Glutamatergic neuron (in vitro differentiated cells): ENCODE data around the gene DNAJA1. TPM values are rescaled to one million over a fixed set of nuclear protein-coding genes. Genes with fewer than 3 reads are reported as not detected.
"Not testable (repeated sequence)": the region's sequence is repeated elsewhere in the genome, so short reads cannot be mapped to it uniquely, and the experiment has no call there.

Experiments
- DNase-seq: peaks from one replicate; pipeline ENCODE4 v3.0.0; 2022
- H3K27ac Mint-ChIP-seq: one replicate; pipeline ENCODE4 v1.8.0; 2020; ENCODE audit warnings: mild to moderate bottlenecking, mixed read lengths, inconsistent platforms; ENCODE audit not compliant: unreplicated experiment
- H3K27me3 Mint-ChIP-seq: one replicate; pipeline ENCODE4 v1.8.0; 2020; ENCODE audit warnings: mild to moderate bottlenecking, moderate library complexity, mixed read lengths, inconsistent platforms; ENCODE audit not compliant: unreplicated experiment
- H3K36me3 Mint-ChIP-seq: one replicate; pipeline ENCODE4 v1.8.0; 2020; ENCODE audit warnings: mild to moderate bottlenecking, mixed read lengths, inconsistent platforms; ENCODE audit not compliant: unreplicated experiment
- H3K4me1 Mint-ChIP-seq: one replicate; pipeline ENCODE4 v1.8.0; 2020; ENCODE audit warnings: mild to moderate bottlenecking, low read depth, mixed read lengths, inconsistent platforms; ENCODE audit not compliant: unreplicated experiment
- H3K4me3 Mint-ChIP-seq: one replicate; pipeline ENCODE4 v1.8.0; 2020; ENCODE audit warnings: mild to moderate bottlenecking, mixed read lengths, inconsistent platforms; ENCODE audit not compliant: unreplicated experiment
- H3K9me3 Mint-ChIP-seq: one replicate; pipeline ENCODE4 v1.8.0; 2020; ENCODE audit warnings: mild to moderate bottlenecking, moderate library complexity, mixed read lengths, inconsistent platforms; ENCODE audit not compliant: unreplicated experiment
- CTCF ChIP-seq: fragments of 200-600 bp; sonication (generic); IDR thresholded peaks from one replicate; pipeline ENCODE4 v1.5.0; 2021; ENCODE audit not compliant: partially characterized antibody, unreplicated experiment
- total RNA-seq: library from RNA; stranded (reverse); fragmentation: NEBNext Ultra II Directional; extraction: Animal tissue kit (Norgen Biotek cat#: 25700); gene quantifications from one replicate; pipeline ENCODE4 v1.2.1, GENCODE V29; 2021; ENCODE audit not compliant: unreplicated experiment

DNAJA1 gene
- total RNA-seq, 1 donor from 2014 or later, result 249 TPM

DNA sequence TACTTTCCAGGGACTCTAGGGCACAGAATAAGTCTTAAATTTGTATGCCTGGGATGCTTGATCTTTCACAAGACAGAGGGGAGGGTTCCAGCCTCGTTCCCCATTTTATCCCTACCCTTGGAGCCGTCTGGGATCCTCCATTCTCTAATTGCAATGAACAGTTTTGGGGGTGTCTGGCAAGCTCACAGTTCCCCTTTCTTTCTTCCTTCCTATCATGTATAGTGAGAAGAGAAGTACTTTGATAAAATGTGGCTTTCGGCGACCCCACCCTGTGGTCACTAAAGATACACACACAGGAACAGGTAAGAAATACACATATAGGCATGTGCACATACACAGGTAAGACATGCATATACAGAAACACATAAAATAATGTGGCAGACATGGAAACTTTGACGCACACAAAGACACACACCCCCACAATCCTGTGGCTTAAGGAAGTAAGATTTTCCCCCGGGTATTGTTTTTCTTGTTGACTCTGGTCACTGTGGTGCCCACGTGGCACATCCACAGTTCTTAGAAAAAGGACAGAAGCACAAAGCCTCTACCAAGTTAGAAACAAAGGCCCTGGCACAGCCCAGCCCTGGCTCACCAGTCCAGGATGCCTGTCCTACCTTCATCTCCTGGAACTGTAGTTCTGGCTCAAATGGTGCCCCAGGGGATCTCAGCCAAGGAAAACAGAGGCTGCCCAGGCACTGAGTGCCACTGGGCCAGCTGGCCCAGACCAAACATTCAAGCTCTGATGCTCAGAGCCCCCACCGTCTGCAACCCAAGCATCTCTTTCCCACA lies 57.7 kb downstream of the DNAJA1 start:
- no peak for DNase-seq
- H3K27ac Mint-ChIP-seq, result no peak overlapping the region

GRCh38 chr9:33085672-33086071 lies 60.6 kb downstream of the DNAJA1 start:
- not testable (repeated sequence) for H3K36me3 Mint-ChIP-seq, H3K27ac Mint-ChIP-seq, DNase-seq, H3K27me3 Mint-ChIP-seq, H3K9me3 Mint-ChIP-seq, H3K4me1 Mint-ChIP-seq, H3K4me3 Mint-ChIP-seq

More for the DNA sequence above, 57.7 kb downstream of the DNAJA1 start:
- H3K27me3 Mint-ChIP-seq, result no peaks in the 10 kb centered on the region
- no peak overlapping the region for H3K4me3 Mint-ChIP-seq
- no peak for TF ChIP-seq CTCF
- H3K4me1 Mint-ChIP-seq, result no peaks in the 10 kb centered on the region
- no peaks in the 10 kb centered on the region for H3K9me3 Mint-ChIP-seq
- no peaks in the 10 kb centered on the region for H3K36me3 Mint-ChIP-seq

Other genes starting within 250 kb of the DNAJA1 start
- gene TMEM215, start 241.7 kb upstream of the DNAJA1 start, total RNA-seq, result 0.27 TPM
- 41.9 TPM for gene APTX, start 23.6 kb upstream of the DNAJA1 start, total RNA-seq
- 19.6 TPM for gene SMU1, start 51.4 kb downstream of the DNAJA1 start, total RNA-seq
- 5.4 TPM for gene B4GALT1, start 142.1 kb downstream of the DNAJA1 start, total RNA-seq
- not detected for gene SPINK4, start 214.9 kb downstream of the DNAJA1 start, total RNA-seq
- 92.5 TPM for gene BAG1, start 239.4 kb downstream of the DNAJA1 start, total RNA-seq
- 61.7 TPM for gene CHMP5, start 239.8 kb downstream of the DNAJA1 start, total RNA-seq